ENCODE data around the gene OTOF.

OTOF gene

GRCh38 chr2:26462511-26463243 is 15.2 kb downstream of the OTOF start:
- no peak for TF ChIP-seq FOXP2 (optimal IDR thresholded peaks at IDR 0.05; ENCODE audit: borderline replicate concordance, extremely low read depth, extremely low read length, insufficient read depth)
- TF ChIP-seq REST (IDR thresholded peaks at IDR 0.05; ENCODE audit: insufficient read depth in 1 of 2, low read depth in 2 of 2, low read length in 2 of 2), result no peak
- no peak for TF ChIP-seq POLR2AphosphoS5 (IDR thresholded peaks at IDR 0.05; ENCODE audit: low read depth, low read length)
- no peak for TF ChIP-seq SIN3A (IDR thresholded peaks at IDR 0.05; ENCODE audit: borderline replicate concordance, insufficient read depth, low read length)
- TF ChIP-seq TAF1 (IDR thresholded peaks at IDR 0.05; ENCODE audit: borderline replicate concordance, insufficient read depth, low read length), result no peak

- TF ChIP-seq POLR2AphosphoS5 (IDR thresholded peaks at IDR 0.05; ENCODE audit: low read depth, low read length), result no peak
- no peak for TF ChIP-seq SIN3A (IDR thresholded peaks at IDR 0.05; ENCODE audit: borderline replicate concordance, insufficient read depth, low read length)
- no peak for TF ChIP-seq REST (IDR thresholded peaks at IDR 0.05; ENCODE audit: insufficient read depth in 1 of 2, low read depth in 2 of 2, low read length in 2 of 2)
- TF ChIP-seq TAF1 (IDR thresholded peaks at IDR 0.05; ENCODE audit: borderline replicate concordance, insufficient read depth, low read length), result no peak
- TF ChIP-seq FOXP2 (optimal IDR thresholded peaks at IDR 0.05; ENCODE audit: borderline replicate concordance, extremely low read depth, extremely low read length, insufficient read depth), result no peak
Observed at GRCh38 chr2:26462100-26462499, 15.8 kb downstream of the OTOF start.

GRCh38 chr2:26461601-26462023 is 16.3 kb downstream of the OTOF start:
- TF ChIP-seq TAF1 (IDR thresholded peaks at IDR 0.05; ENCODE audit: borderline replicate concordance, insufficient read depth, low read length) (no peak), FOXP2 (optimal IDR thresholded peaks at IDR 0.05; ENCODE audit: borderline replicate concordance, extremely low read depth, extremely low read length, insufficient read depth) (no peak), REST (IDR thresholded peaks at IDR 0.05; ENCODE audit: insufficient read depth in 1 of 2, low read depth in 2 of 2, low read length in 2 of 2) (no peak), SIN3A (IDR thresholded peaks at IDR 0.05; ENCODE audit: borderline replicate concordance, insufficient read depth, low read length) (no peak), POLR2AphosphoS5 (IDR thresholded peaks at IDR 0.05; ENCODE audit: low read depth, low read length) (no peak)

- TF ChIP-seq SIN3A (IDR thresholded peaks at IDR 0.05; ENCODE audit: borderline replicate concordance, insufficient read depth, low read length) (no peak), TAF1 (IDR thresholded peaks at IDR 0.05; ENCODE audit: borderline replicate concordance, insufficient read depth, low read length) (no peak), REST (IDR thresholded peaks at IDR 0.05; ENCODE audit: insufficient read depth in 1 of 2, low read depth in 2 of 2, low read length in 2 of 2) (no peak), FOXP2 (optimal IDR thresholded peaks at IDR 0.05; ENCODE audit: borderline replicate concordance, extremely low read depth, extremely low read length, insufficient read depth) (no peak), POLR2AphosphoS5 (IDR thresholded peaks at IDR 0.05; ENCODE audit: low read depth, low read length) (no peak)
Observed at GRCh38 chr2:26460613-26461031, 17.3 kb downstream of the OTOF start.

All from PFSK-1 (cell line).